PC-3 (cell line): ENCODE results near the gene DOCK4. TPM values are rescaled to one million over a fixed set of nuclear protein-coding genes. Genes with fewer than 3 reads are reported as not detected.

Experiments used
- ATAC-seq: fragments of 200-7000 bp; cut with Tn5 transposase; 2 replicates; pipeline ENCODE4 v1.9.1; 2020; ENCODE audit warnings: mild to moderate bottlenecking, moderate library complexity
- BruUV-seq: library from RNA; stranded (reverse); fragments of 400-500 nt; replicated peaks from 2 replicates; lab custom pipeline; 2021; lab: Mats Ljungman, UMichigan
- CTCF ChIA-PET: fragments of 300-600 bp; sonication (Branson Sonifier 250); formaldehyde crosslinking; loops from one replicate; lab custom pipeline; 2022; ENCODE audit warnings: antibody characterized with exemption; lab: Charles Lee
- POLR2A ChIA-PET: fragments of 300-600 bp; sonication (Branson Sonifier 250); formaldehyde crosslinking; loops from one replicate; lab custom pipeline; 2022; ENCODE audit warnings: antibody characterized with exemption; ENCODE audit not compliant: unreplicated experiment; lab: Charles Lee
- DNase-seq: peaks from one replicate; pipeline ENCODE4 v3.0.0-alpha.2; 2015
- H2AFZ ChIP-seq: fragments of 300-600 bp; sonication (generic); 2 replicates; pipeline ENCODE4 v1.6.0; 2016; ENCODE audit warnings: antibody characterized with exemption, low read length
- H3F3A ChIP-seq: fragments of 300-600 bp; sonication (generic); one replicate; pipeline ENCODE4 v1.6.0; 2017; ENCODE audit warnings: antibody characterized with exemption, low read length, control low read depth, mild to moderate bottlenecking; ENCODE audit not compliant: unreplicated experiment
- H3K27ac ChIP-seq: fragments of 300-600 bp; sonication (generic); 2 replicates; pipeline ENCODE4 v1.5.1; 2016; ENCODE audit warnings: mild to moderate bottlenecking, low read length
- H3K27me3 ChIP-seq: fragments of 300-600 bp; sonication (generic); 2 replicates; pipeline ENCODE4 v1.6.1; 2016; ENCODE audit warnings: low read length, mixed read lengths
- H3K36me3 ChIP-seq: fragments of 300-600 bp; sonication (generic); 2 replicates; pipeline ENCODE4 v1.6.1; 2016; ENCODE audit warnings: low read depth, mixed run types, low read length, mixed read lengths
- H3K4me1 ChIP-seq: fragments of 300-600 bp; sonication (generic); 2 replicates; pipeline ENCODE4 v1.5.1; 2016; ENCODE audit warnings: low read length; ENCODE audit not compliant: insufficient read depth
- H3K4me2 ChIP-seq: fragments of 300-600 bp; sonication (generic); 2 replicates; pipeline ENCODE4 v1.6.0; 2016; ENCODE audit warnings: low read length
- H3K4me3 ChIP-seq: fragments of 300-600 bp; sonication (generic); 2 replicates; pipeline ENCODE4 v1.5.1; 2016; ENCODE audit warnings: mild to moderate bottlenecking, low read length, mixed read lengths
- H3K79me2 ChIP-seq: fragments of 300-600 bp; sonication (generic); 2 replicates; pipeline ENCODE4 v1.6.1; 2017; ENCODE audit warnings: low read length, mixed read lengths
- H3K9ac ChIP-seq: fragments of 300-600 bp; sonication (generic); 2 replicates; pipeline ENCODE4 v1.6.0; 2016; ENCODE audit warnings: mild to moderate bottlenecking, low read length
- H3K9me2 ChIP-seq: fragments of 300-600 bp; sonication (generic); replicated peaks from 2 replicates; pipeline ENCODE4 v1.6.1; 2016; ENCODE audit warnings: mixed run types, low read length, mixed read lengths
- H3K9me3 ChIP-seq: fragments of 300-600 bp; sonication (generic); 2 replicates; pipeline ENCODE4 v1.6.1; 2016; ENCODE audit warnings: low read length, mixed read lengths
- H4K20me1 ChIP-seq: fragments of 300-600 bp; sonication (generic); 2 replicates; pipeline ENCODE4 v1.6.1; 2016; ENCODE audit warnings: low read length, mixed read lengths
- CTCF ChIP-seq: fragments of 300-600 bp; sonication (generic); conservative IDR thresholded peaks from 2 replicates; pipeline ENCODE4 v1.5.1; 2017; ENCODE audit warnings: antibody characterized with exemption, low read depth, mild to moderate bottlenecking, low read length
- EZH2 ChIP-seq: fragments of 300-600 bp; sonication (generic); IDR thresholded peaks from one replicate; pipeline ENCODE4 v1.6.1; 2017; ENCODE audit warnings: antibody characterized with exemption, mild to moderate bottlenecking, low read length; ENCODE audit not compliant: unreplicated experiment
- EZH2phosphoT487 ChIP-seq: fragments of 300-600 bp; sonication (generic); IDR thresholded peaks from 2 replicates; pipeline ENCODE4 v1.6.1; 2018; ENCODE audit warnings: mild to moderate bottlenecking, antibody characterized with exemption, low read length, borderline replicate concordance
- intact Hi-C: fragments of 100-400 bp; cut with micrococcal nuclease; formaldehyde crosslinking; loops from 2 replicates; pipeline ENCODE4 v1.9.0; 2023
- total RNA-seq: library from RNA; depleted of rRNA; stranded (reverse); fragments of >200 nt; gene quantifications from 2 replicates; pipeline ENCODE4 v1.2.3, GENCODE V29; 2014

The DOCK4 gene
- total RNA-seq, 1 experiment from 2014 or later = 25.4 TPM

- intact Hi-C loops = no loop called here
- TF ChIP-seq EZH2 (no peak), EZH2phosphoT487 (no peak), CTCF (no peak)
- no TSS peak for BruUV-seq
- H3K4me2 ChIP-seq = peak overlapping the region; percentile 80
- CTCF ChIA-PET = interaction anchor here (0.6 kb wide), 1 partner anchor 169 kb away, joined by 5 read pairs; no protein-coding TSS in a partner anchor
- no peaks in the 10 kb centered on the region for H3K9me2 ChIP-seq
- no peaks in the 10 kb centered on the region for H3K9me3 ChIP-seq
- H3K36me3 ChIP-seq = no peaks in the 10 kb centered on the region
- ATAC-seq = no peak
- peak overlapping the region; percentile 94 for H3K4me3 ChIP-seq
- DNase-seq = no peak
- no peaks in the 10 kb centered on the region for H4K20me1 ChIP-seq
- no peak overlapping the region for H2AFZ ChIP-seq
- H3F3A ChIP-seq = no peaks in the 10 kb centered on the region
- no peak overlapping the region for H3K27ac ChIP-seq
- no peaks in the 10 kb centered on the region for H3K27me3 ChIP-seq
- peak overlapping the region; percentile 78; the same call in 1 of the 2 replicates for H3K9ac ChIP-seq
- H3K79me2 ChIP-seq = peaks cover 90% of the 10 kb centered on the region
- POLR2A ChIA-PET = interaction anchor here (0.5 to 0.6 kb wide), 2 partner anchors 10 to 105 kb away, joined by 5 to 19 read pairs; no protein-coding TSS in a partner anchor
- H3K4me1 ChIP-seq = peaks cover 47% of the 10 kb centered on the region
Measured at GRCh38 chr7:112203365-112203739, 2.8 kb downstream of the DOCK4 start.

DNA sequence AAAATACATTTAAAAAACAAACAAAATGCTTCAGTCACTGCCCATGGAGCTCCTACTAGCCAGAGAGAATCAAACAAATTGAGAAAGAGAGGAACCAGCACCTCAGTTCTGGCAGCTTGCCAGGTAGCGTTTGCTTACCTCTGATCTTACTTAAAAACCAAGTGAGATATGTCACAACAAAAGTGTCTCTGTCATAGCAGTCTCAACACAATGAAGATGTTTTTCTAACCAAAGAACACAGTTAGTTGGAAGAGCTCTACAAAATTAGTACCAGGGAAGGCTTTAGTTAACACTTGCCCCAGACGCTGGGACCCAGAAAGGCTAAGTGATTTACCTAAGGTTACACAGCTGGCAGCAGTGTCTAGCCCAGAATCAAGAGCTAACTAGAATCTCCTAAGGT is 3.4 kb downstream of the DOCK4 start:
- Histone ChIP-seq H3K9me3 (no peaks in the 10 kb centered on the region), H4K20me1 (no peaks in the 10 kb centered on the region), H3K27me3 (no peaks in the 10 kb centered on the region), H3K27ac (no peak overlapping the region), H3K9me2 (no peaks in the 10 kb centered on the region), H3K4me2 (peak overlapping the region; percentile 80), H3K4me3 (peak overlapping the region; percentile 94; the same call in 1 of the 2 replicates), H3K9ac (no peak overlapping the region), H3K79me2 (peaks cover 90% of the 10 kb centered on the region), H3K4me1 (peaks cover 51% of the 10 kb centered on the region), H2AFZ (no peak overlapping the region), H3K36me3 (no peaks in the 10 kb centered on the region), H3F3A (no peaks in the 10 kb centered on the region)
- intact Hi-C loops = no loop called here
- TF ChIP-seq CTCF (no peak), EZH2phosphoT487 (no peak), EZH2 (no peak)
- CTCF ChIA-PET = interaction anchor here (0.7 kb wide), 1 partner anchor 219 kb away, joined by 3 read pairs; no protein-coding TSS in a partner anchor
- BruUV-seq = no TSS peak
- POLR2A ChIA-PET = no interaction called here
- DNase-seq (peak; percentile 52), ATAC-seq (no peak)

DNA sequence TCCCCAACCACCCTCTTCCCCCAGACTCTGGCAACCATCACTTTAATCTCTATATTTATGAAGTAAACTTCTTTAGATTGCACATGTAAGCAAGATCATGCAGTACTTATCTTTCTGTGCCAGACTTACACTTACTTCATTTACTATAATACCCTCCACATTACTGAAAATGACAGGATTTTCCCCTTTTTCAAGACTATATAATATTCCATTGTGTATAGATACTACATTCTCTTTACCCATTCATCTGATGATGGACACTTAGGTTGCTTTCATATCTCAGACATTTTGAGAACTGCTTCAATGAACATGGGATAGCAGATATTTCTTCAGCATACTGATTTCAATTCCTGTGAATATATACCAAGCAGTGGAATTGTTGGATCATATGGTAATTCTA is 4.4 kb downstream of the DOCK4 start:
- intact Hi-C loops = no loop called here
- ATAC-seq (no peak), DNase-seq (no peak)
- CTCF ChIA-PET = no interaction called here
- TF ChIP-seq EZH2 (no peak), CTCF (no peak), EZH2phosphoT487 (no peak)
- no peaks in the 10 kb centered on the region for H3K9me3 ChIP-seq
- H2AFZ ChIP-seq = no peak overlapping the region
- no peaks in the 10 kb centered on the region for H3K9me2 ChIP-seq
- peaks cover 90% of the 10 kb centered on the region for H3K79me2 ChIP-seq
- H3F3A ChIP-seq = no peaks in the 10 kb centered on the region
- H3K4me3 ChIP-seq = no peak overlapping the region
- no peak overlapping the region for H3K9ac ChIP-seq
- no TSS peak for BruUV-seq
- H4K20me1 ChIP-seq = no peaks in the 10 kb centered on the region
- H3K27me3 ChIP-seq = no peaks in the 10 kb centered on the region
- H3K27ac ChIP-seq = peak overlapping the region; percentile 47
- no peaks in the 10 kb centered on the region for H3K36me3 ChIP-seq
- POLR2A ChIA-PET = no interaction called here
- peaks cover 54% of the 10 kb centered on the region for H3K4me1 ChIP-seq
- peak overlapping the region; percentile 6; the same call in 1 of the 2 replicates for H3K4me2 ChIP-seq
